GM19023 (cell line): ENCODE measurements around the gene EZH2.
A peak's percentile ranks its signal among the peaks of the same experiment; 100 is the strongest.

Experiments
- ATAC-seq: cut with Tn5 transposase; IDR thresholded peaks from one replicate; pipeline ENCODE4 v1.9.1; 2021; ENCODE audit warnings: mild to moderate bottlenecking, moderate library complexity; ENCODE audit not compliant: unreplicated experiment

Gene EZH2

DNA sequence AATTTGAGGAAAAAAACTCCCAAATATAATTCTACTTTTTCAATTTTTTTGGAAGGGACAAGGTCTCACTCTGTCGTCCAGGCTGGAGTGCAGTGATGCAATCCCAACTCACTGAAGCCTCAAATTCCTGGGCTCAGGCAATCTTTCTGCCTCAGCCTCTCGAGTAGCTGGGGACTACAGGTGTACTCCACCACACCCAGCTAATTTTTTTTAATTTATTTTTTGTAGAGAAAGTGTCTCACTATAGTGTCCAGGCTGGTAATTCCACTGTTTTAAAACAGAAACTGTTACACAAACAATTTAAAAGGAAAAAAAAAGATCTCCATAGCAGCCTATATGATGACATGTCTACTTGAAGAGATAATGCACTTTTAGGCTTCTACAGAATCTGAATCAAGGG lies 25.6 kb downstream of the EZH2 start:
- ATAC-seq, result no peak

DNA sequence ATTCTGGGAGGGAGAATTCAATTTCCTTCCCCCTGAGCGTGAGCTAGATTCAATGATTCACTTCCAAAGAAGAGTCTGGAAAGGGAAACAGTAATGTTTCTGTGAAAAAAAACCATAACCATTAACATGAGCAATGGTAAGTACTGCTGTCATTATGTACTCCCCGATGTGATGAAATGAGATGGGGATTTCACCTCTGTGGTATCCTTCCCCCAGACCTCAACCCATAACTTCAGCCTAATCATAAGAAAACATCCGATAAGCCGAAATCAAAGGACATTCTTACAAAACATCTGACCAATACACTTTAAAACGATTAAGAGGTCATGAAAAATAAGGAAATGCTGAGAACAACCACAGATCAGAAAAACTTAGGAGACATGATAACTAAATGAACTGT lies 27.2 kb downstream of the EZH2 start:
- peak; percentile 51 for ATAC-seq

GRCh38 chr7:148856578-148856881 lies 27.6 kb downstream of the EZH2 start:
- ATAC-seq, result peak; percentile 17

- ATAC-seq, result no peak
Observed at GRCh38 chr7:148854983-148855382, 29.1 kb downstream of the EZH2 start.

DNA sequence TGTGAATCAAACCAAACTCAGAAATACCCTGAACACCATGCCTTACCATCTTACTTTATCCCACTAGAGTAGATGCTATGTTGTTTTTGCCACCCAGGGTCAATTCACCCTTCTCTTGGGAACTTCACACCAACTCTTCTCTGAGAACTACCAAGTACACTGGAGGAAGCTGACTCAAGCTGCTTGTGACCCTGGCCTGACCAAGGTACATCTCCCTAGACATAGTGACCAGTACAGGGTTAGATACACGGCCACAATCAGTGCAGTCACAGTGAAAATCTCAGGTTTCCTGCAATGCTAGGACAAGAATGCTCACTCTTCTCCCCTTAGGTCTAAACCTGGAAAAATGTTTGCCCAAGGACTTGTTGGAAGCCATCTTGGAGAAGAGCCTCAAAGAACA lies 31.8 kb downstream of the EZH2 start:
- no peak for ATAC-seq

DNA sequence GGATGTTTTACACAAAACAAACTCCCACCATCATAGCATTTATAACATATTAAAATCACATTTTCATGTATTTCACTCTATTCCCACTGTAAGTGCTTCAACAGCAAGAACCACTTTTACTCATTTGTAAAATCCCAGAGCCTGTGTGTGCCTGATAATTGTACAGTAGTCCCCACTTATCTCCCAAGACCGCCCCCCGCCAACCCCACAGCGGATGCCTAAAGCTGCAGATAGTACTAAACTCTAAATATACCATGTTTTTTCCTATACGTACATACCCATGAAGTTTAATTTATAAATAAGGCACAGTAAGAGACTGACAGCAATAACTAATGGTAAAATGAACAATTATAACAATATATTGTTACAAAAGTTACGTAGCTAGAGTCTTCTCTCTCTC lies 33.5 kb downstream of the EZH2 start:
- no peak for ATAC-seq

DNA sequence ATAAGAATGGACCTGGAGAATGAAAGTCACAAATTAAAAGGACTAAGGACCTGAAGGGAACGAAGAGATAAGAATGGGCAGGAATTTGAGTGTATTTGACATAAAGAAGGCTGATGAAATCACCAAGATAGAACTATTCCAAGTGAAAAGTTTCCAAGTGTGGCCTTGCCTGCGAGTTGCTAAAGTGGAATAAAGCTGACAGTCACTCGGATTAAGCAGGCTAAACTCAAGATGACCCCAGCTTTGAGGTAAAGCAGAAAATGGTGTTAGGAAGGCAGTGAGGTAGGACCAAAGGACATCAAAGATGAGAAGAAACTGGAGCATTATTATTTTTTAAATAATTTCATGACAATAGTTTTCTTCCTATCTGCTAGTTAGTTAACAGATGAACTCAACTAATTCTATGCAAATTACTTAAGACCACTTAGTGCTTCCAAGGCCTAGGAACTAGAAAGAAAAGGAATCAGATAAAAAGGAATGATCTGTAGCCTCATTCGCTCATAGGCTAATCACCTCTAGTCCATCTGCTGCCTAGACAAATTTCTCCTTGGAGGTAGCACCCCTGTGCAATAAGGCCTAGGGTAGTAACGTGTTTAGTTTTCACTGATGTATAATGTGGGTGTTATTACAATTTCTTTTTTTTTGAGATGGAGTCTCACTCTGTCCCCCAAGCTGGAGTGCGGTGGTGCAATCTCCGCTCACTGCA lies 34.5 kb downstream of the EZH2 start:
- no peak for ATAC-seq

DNA sequence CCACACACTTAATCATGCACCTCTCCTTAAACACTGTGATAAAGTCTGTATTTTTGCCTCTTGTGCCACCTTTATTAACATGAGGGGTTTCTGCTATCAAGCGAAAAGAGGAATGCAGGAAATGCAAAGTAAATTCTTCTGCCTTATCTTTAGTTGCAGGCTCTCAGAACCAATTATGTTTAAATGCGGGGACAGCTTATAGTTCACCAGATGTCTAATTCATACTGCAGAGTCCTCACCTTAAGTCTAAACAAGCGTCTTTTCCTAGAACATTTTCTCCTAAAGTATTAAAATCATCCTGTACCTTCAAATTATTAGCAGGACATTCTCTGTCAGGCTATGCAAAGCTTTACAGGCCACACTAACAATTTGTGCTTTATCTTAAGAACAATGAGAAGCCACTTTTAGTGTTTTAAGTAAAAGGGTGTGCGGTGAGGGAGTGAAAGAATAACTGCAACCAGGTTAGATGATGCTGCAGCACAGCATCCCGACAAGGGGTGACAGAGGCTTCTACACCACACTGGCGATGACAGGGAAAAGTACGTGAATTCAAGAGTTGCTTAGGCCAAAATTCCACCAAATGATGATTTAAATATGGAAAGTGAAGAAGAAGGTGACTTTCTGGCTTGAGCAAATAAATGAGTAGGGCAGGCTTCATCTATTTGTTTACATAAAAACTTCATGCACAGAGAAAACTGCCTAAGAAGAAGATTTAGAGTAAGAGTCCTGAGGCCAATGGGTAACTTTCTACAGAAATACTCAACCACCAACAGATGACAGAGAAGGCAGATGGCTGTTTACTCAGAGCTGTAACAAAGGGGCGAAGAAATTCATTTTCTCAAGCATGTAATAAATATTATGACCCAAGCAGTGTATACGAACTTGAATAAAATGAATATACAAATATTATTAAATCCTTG lies 36.0 kb downstream of the EZH2 start:
- ATAC-seq, result no peak

- no peak for ATAC-seq
Observed at GRCh38 chr7:148838905-148839304, 45.2 kb downstream of the EZH2 start.

DNA sequence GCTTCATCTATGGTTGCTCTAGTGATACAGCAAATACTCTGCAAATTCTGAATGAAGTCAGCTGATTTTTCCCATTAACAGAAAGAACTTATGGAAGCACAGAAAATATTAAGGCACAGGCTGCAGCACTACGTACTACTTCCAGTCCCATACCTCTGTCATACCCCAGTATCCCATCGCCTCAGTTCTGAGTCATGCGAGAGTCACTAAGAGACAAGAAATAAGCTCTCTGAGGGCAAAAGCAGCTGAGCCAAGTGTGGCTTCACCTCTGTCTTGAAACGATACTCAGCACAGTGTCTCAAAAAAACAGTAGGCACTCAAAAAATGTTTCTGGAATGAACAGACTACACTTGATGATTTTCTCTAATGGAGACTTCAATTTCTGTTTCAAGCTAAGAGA lies 48.2 kb downstream of the EZH2 start:
- no peak for ATAC-seq

DNA sequence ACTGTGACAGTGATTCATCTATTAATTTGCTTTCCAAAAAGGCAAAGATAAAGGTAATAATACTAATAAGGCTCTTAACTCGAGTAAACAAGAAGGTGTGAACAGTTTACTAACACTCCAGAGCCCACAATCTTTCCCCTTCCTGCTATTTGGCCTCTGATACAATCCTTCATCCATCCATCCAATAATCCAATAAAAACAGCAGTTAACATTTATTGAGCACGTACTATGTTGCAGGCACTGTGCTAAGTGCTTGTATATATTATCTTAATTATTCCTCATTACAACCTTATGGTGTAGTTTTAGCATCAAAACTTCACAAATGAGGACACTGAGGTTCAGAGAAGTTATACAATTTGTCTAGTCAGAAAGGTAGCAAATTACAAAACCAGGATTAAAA lies 49.5 kb downstream of the EZH2 start:
- no peak for ATAC-seq

DNA sequence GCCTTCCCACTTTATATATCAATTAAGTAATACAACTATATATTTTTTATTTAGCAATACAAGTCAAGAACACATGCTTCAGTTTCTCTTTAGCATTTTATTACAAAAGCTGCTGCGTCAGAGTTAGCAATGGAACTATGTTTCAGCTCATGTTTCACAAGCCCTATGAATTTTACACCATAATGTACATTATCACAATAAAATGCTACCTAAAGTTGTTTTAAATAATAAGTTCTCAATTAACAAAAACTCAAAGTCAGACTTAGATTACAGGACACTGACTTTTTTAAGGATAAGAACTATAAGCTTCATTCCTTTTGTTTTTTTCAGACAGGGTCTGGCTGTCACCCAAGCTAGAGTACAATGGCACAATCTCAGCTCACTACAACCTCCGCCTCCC lies 52.3 kb downstream of the EZH2 start:
- ATAC-seq, result no peak

GRCh38 chr7:148830897-148831692 lies 53.0 kb downstream of the EZH2 start:
- ATAC-seq, result no peak

- ATAC-seq, result no peak
Observed at GRCh38 chr7:148828965-148829364, 55.1 kb downstream of the EZH2 start.

DNA sequence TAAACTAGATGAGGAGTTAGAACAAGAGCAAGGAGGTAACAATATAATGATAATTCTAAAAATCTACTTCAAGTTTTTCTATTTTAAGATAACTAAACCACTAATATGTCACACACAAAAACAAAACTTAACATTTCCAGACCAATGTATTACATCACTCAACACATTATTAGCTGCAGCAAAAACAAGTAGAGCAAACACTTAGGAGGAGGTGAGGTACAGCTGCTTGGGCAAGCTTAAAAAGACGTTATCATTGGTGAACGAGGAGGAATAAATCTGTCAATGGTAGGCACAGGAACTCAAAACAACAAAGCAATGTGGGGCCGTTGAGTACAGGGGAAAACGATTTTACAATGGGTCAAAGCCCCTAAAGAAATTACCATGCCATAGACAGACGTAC lies 58.8 kb downstream of the EZH2 start:
- no peak for ATAC-seq

DNA sequence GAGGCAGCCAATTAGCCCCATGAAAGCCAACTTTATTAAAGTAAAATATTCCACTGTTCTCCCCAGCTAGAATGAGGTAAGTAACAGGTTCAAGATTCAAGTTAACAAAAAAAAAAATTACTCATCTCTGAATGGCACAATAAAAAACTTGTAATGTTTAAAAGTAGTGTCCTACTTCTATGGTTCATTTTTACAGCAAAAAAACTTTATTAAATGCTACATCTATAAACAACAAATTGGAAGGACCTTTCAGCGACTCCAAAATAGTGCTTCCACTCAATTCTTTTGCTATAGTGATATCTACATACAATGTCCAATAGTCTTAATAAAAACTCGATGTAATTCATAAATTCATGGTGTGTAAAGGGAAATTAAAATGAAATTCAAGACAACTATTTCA lies 59.2 kb downstream of the EZH2 start:
- no peak for ATAC-seq

- no peak for ATAC-seq
Observed at GRCh38 chr7:148821422-148821821, 62.7 kb downstream of the EZH2 start.

DNA sequence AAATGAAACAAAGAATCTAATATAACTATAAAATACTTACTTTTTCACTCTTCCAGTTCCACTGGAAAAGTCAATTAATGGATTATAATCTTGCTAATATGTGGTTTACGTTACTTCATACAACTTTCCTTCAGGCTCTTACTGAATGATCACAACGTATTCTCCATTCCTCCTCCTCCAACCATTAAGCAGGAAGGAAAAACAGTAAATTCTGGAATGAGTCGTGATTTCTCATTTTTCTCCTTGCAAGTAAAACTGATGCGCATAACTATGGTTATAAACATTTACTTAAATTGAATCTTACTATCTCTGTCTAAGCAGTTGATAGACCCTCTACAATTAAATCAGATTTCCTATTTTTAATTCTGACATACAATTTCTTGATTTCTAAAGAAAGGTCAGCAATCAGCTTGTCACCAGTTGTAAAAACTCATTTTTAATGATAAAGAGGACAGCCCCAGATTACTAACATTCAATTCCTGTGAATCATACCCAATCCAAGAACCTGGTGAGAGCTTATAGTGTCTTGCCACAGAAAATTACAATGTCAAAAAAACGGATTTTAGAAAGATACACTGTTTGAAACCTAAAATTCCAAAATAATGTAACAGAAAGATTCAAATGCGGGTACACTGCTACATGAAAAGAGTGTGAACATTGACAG lies 64.3 kb downstream of the EZH2 start:
- ATAC-seq, result no peak

DNA sequence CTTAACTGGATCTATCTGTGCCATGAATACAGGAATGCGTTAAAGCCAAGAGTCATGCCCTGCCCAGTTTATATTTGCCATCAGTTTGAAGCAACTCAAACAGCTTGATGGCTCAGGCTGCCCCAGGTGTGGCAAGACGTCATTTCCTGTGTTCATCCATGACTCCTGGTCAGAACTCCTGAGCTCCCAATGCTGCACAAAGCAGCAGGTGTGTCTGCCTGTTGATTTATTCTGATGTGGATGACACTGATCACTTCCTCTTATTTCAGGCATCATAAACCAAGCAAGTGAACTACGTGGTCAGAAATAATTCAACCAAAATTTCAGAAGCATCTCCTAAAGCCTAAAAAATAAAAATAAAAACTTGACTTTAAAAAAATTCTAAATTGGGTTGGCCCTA lies 68.5 kb downstream of the EZH2 start:
- no peak for ATAC-seq

GRCh38 chr7:148814922-148815559 lies 69.0 kb downstream of the EZH2 start:
- no peak for ATAC-seq

GRCh38 chr7:148813890-148814289 lies 70.2 kb downstream of the EZH2 start:
- no peak for ATAC-seq
